Peyer's patch (tissue), 4 donors: ENCODE results near the gene ANKRD11.

Source experiments
- CTCF ChIP-seq, 6 experiments: fragments of 450-650 bp in 4 of 6; fragments of 200-600 bp in 2 of 6; sonication (generic) in 1 of 6; IDR thresholded peaks; one replicate each; pipeline ENCODE4 v1.5.1; 2017 to 2019; ENCODE audit warnings: antibody characterized with exemption in 6 of 6, mild to moderate bottlenecking in 3 of 6, moderate library complexity in 1 of 6
- POLR2A ChIP-seq, 2 donors: fragments of 450-650 bp; IDR thresholded peaks; one replicate each; pipeline ENCODE4 v1.5.1; 2017; ENCODE audit warnings: antibody characterized with exemption in 2 of 2, mild to moderate bottlenecking in 2 of 2, moderate library complexity in 2 of 2

GRCh38 chr16:89355686-89356085, 134.7 kb downstream of the ANKRD11 start:
- TF ChIP-seq POLR2A (IDR thresholded peaks at IDR 0.05): no peak
- TF ChIP-seq CTCF (IDR thresholded peaks at IDR 0.05): no peak
